Caco-2 (cell line): Measurements from ENCODE around the gene MGST2. TPM values are rescaled to one million over a fixed set of nuclear protein-coding genes. Genes with fewer than 3 reads are reported as not detected.

Source experiments
- BruUV-seq: library from RNA; stranded (reverse); fragments of 400-500 nt; replicated peaks from 2 replicates; lab custom pipeline; 2021; lab: Mats Ljungman, UMichigan
- CTCF ChIA-PET: fragments of 300-600 bp; sonication (Branson Sonifier 250); formaldehyde crosslinking; loops from one replicate; lab custom pipeline; 2022; ENCODE audit warnings: antibody characterized with exemption; lab: Charles Lee
- POLR2A ChIA-PET: fragments of 300-600 bp; sonication (Branson Sonifier 250); formaldehyde crosslinking; loops from one replicate; lab custom pipeline; 2022; ENCODE audit warnings: antibody characterized with exemption; lab: Charles Lee
- DNase-seq, 2 experiments: peaks; one replicate each; pipeline versions ENCODE4 v3.0.0 to v3.0.0-alpha.2; 2020 to 2022
- H3K27me3 ChIP-seq: replicated peaks from 2 replicates; pipeline ENCODE4 v1.6.0; 2011; ENCODE audit warnings: low read length; ENCODE audit not compliant: control insufficient read depth, insufficient read depth
- H3K36me3 ChIP-seq: 2 replicates; pipeline ENCODE4 v1.5.1; 2011; ENCODE audit warnings: low read length; ENCODE audit not compliant: control insufficient read depth, insufficient read depth
- H3K4me1 ChIP-seq: fragments of 250-450 bp; sonication (Bioruptor Pico); 2 replicates; pipeline ENCODE4 v1.5.1; 2020; ENCODE audit warnings: mild to moderate bottlenecking
- H3K4me3 ChIP-seq: 2 replicates; pipeline ENCODE4 v1.5.1; 2011; ENCODE audit warnings: low read depth, mild to moderate bottlenecking, control low read depth, low read length
- H3K9me3 ChIP-seq: fragments of 250-450 bp; sonication (Bioruptor Pico); 2 replicates; pipeline ENCODE4 v1.5.1; 2020; ENCODE audit warnings: mild to moderate bottlenecking, moderate library complexity
- H3K27ac Mint-ChIP-seq: one replicate; pipeline ENCODE4 v1.8.0; 2022; ENCODE audit warnings: mixed read lengths; ENCODE audit not compliant: unreplicated experiment
- H3K27me3 Mint-ChIP-seq: one replicate; pipeline ENCODE4 v1.8.0; 2022; ENCODE audit warnings: mixed read lengths; ENCODE audit not compliant: insufficient read depth, unreplicated experiment
- H3K36me3 Mint-ChIP-seq: one replicate; pipeline ENCODE4 v1.8.0; 2022; ENCODE audit warnings: mild to moderate bottlenecking, mixed read lengths; ENCODE audit not compliant: insufficient read depth, unreplicated experiment
- H3K4me1 Mint-ChIP-seq: one replicate; pipeline ENCODE4 v1.8.0; 2022; ENCODE audit warnings: low read depth, mixed read lengths; ENCODE audit not compliant: unreplicated experiment
- H3K4me3 Mint-ChIP-seq: one replicate; pipeline ENCODE4 v1.8.0; 2022; ENCODE audit warnings: mild to moderate bottlenecking, moderate library complexity, mixed read lengths; ENCODE audit not compliant: unreplicated experiment
- H3K9me3 Mint-ChIP-seq: one replicate; pipeline ENCODE4 v1.8.0; 2022; ENCODE audit warnings: mixed read lengths; ENCODE audit not compliant: unreplicated experiment
- CTCF ChIP-seq, 2 experiments: fragments of 200-600 bp in 1 of 2; IDR thresholded peaks; 1 replicate in 1 of 2; 2 replicates in 1 of 2; pipeline versions ENCODE4 v1.5.1 to v1.8.0; 2011 to 2022; ENCODE audit warnings: antibody characterized with exemption in 1 of 2, control low read depth in 1 of 2, inconsistent platforms in 1 of 2, low read depth in 1 of 2, low read length in 1 of 2, mild to moderate bottlenecking in 1 of 2, moderate library complexity in 1 of 2; ENCODE audit not compliant: insufficient read depth in 1 of 2, severe bottlenecking in 1 of 2, unreplicated experiment in 1 of 2
- intact Hi-C: fragments of 100-400 bp; cut with micrococcal nuclease; formaldehyde crosslinking; loops from one replicate; pipeline ENCODE4 v1.10.0; 2022; ENCODE audit not compliant: unreplicated experiment
- total RNA-seq: library from RNA; stranded (reverse); gene quantifications from 2 replicates; pipeline ENCODE4 v1.2.3, GENCODE V29; 2022

The MGST2 gene
- total RNA-seq, 1 experiment from 2014 or later, result 81.7 TPM

- CTCF ChIA-PET, result no interaction called here
- H3K9me3 Mint-ChIP-seq, result no peaks in the 10 kb centered on the region
- Histone ChIP-seq H3K4me3 (no peak overlapping the region), H3K4me1 (peaks cover 19% of the 10 kb centered on the region), H3K36me3 (peaks cover 3% of the 10 kb centered on the region), H3K27me3 (no peaks in the 10 kb centered on the region), H3K9me3 (no peaks in the 10 kb centered on the region; the same call in 1 of the 2 replicates)
- BruUV-seq, result no TSS peak
- peaks cover 37% of the 10 kb centered on the region for H3K36me3 Mint-ChIP-seq
- H3K4me3 Mint-ChIP-seq, result no peak overlapping the region
- no peak overlapping the region for H3K27ac Mint-ChIP-seq
- no peak for DNase-seq
- no peaks in the 10 kb centered on the region for H3K27me3 Mint-ChIP-seq
- POLR2A ChIA-PET, result no interaction called here
- intact Hi-C loops, result no loop called here
- H3K4me1 Mint-ChIP-seq, result no peaks in the 10 kb centered on the region
- TF ChIP-seq CTCF (IDR thresholded peaks at IDR 0.05; ENCODE audit: insufficient read depth in 1 of 2, low read depth in 1 of 2, low read length in 1 of 2, severe bottlenecking in 1 of 2, unreplicated experiment in 1 of 2), result no peak
Observed at GRCh38 chr4:139718358-139718757, 52.7 kb downstream of the MGST2 start.

DNA sequence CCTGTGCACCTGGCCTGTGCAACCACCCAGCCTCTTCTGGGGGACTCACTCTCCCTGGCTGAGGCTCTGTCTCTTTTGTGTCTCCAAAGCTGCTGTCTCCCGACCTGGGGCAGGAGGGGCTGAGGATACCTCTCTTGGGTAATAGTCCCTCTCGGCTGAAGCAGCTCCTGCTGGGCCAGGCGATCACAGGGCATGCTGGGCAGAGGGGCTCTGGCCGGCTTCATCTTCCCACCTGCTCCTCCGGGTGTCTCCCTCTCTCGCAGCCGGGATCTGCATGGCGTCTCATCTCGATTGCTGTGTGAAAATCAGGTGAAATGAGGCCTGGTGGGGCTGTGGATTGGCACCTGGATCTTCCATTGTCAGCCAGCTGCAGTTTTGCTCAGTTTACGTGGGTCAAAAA, 53.2 kb downstream of the MGST2 start:
- H3K36me3 Mint-ChIP-seq, result peaks cover 41% of the 10 kb centered on the region
- no peaks in the 10 kb centered on the region for H3K9me3 Mint-ChIP-seq
- CTCF ChIA-PET, result no interaction called here
- POLR2A ChIA-PET, result no interaction called here
- Histone ChIP-seq H3K36me3 (peaks cover 3% of the 10 kb centered on the region), H3K4me1 (peaks cover 19% of the 10 kb centered on the region), H3K9me3 (no peaks in the 10 kb centered on the region; the same call in 1 of the 2 replicates), H3K4me3 (no peak overlapping the region), H3K27me3 (no peaks in the 10 kb centered on the region)
- H3K4me3 Mint-ChIP-seq, result no peak overlapping the region
- intact Hi-C loops, result no loop called here
- no peak for TF ChIP-seq CTCF (IDR thresholded peaks at IDR 0.05; ENCODE audit: insufficient read depth in 1 of 2, low read depth in 1 of 2, low read length in 1 of 2, severe bottlenecking in 1 of 2, unreplicated experiment in 1 of 2)
- H3K27ac Mint-ChIP-seq, result no peak overlapping the region
- H3K27me3 Mint-ChIP-seq, result no peaks in the 10 kb centered on the region
- DNase-seq, result no peak
- no TSS peak for BruUV-seq
- no peaks in the 10 kb centered on the region for H3K4me1 Mint-ChIP-seq

- H3K4me1 Mint-ChIP-seq, result no peaks in the 10 kb centered on the region
- H3K4me1 ChIP-seq, result peaks cover 19% of the 10 kb centered on the region
- no peaks in the 10 kb centered on the region for H3K9me3 Mint-ChIP-seq
- intact Hi-C loops, result no loop called here
- H3K27me3 ChIP-seq, result no peaks in the 10 kb centered on the region
- H3K9me3 ChIP-seq, result no peaks in the 10 kb centered on the region; the same call in 1 of the 2 replicates
- no TSS peak for BruUV-seq
- H3K27ac Mint-ChIP-seq, result no peak overlapping the region
- no peak overlapping the region for H3K4me3 ChIP-seq
- TF ChIP-seq CTCF (IDR thresholded peaks at IDR 0.05; ENCODE audit: insufficient read depth in 1 of 2, low read depth in 1 of 2, low read length in 1 of 2, severe bottlenecking in 1 of 2, unreplicated experiment in 1 of 2), result no peak
- DNase-seq, result no peak
- no peak overlapping the region for H3K4me3 Mint-ChIP-seq
- peaks cover 3% of the 10 kb centered on the region for H3K36me3 ChIP-seq
- CTCF ChIA-PET, result no interaction called here
- no peaks in the 10 kb centered on the region for H3K27me3 Mint-ChIP-seq
- peaks cover 38% of the 10 kb centered on the region for H3K36me3 Mint-ChIP-seq
- POLR2A ChIA-PET, result no interaction called here
Observed at GRCh38 chr4:139719381-139720101, 53.9 kb downstream of the MGST2 start.
